GM18498 (cell line): Measurements from ENCODE around the gene VTA1.
"Not testable (repeated sequence)": the region's sequence is repeated elsewhere in the genome, so short reads cannot be mapped to it uniquely, and the experiment has no call there.

Experiments
- ATAC-seq: cut with Tn5 transposase; IDR thresholded peaks from one replicate; pipeline ENCODE4 v1.9.1; 2021; ENCODE audit warnings: mild to moderate bottlenecking, moderate library complexity; ENCODE audit not compliant: unreplicated experiment

Gene VTA1

GRCh38 chr6:142146828-142147662 is at the start of gene VTA1, which contains the start of gene NMBR:
Gene VTA1 (plus strand): TSS chr6:142147263. CDS start chr6:142147288, 25 bp downstream.
Gene NMBR (minus strand): TSS chr6:142147122. CDS start chr6:142088658, 58,464 bp downstream.
- ATAC-seq = peak; percentile 100

- ATAC-seq = not testable (repeated sequence)
These were observed 42.2 kb upstream of the VTA1 start for GRCh38 chr6:142104820-142105219.

GRCh38 chr6:142110820-142111219 is 36.2 kb upstream of the VTA1 start:
- not testable (repeated sequence) for ATAC-seq

- peak; percentile 48 for ATAC-seq
These were observed 34.5 kb upstream of the VTA1 start for GRCh38 chr6:142112451-142113061.

- no peak for ATAC-seq
These were observed 29.7 kb upstream of the VTA1 start for GRCh38 chr6:142117366-142117765.

GRCh38 chr6:142118328-142118727 is 28.7 kb upstream of the VTA1 start:
- no peak for ATAC-seq

GRCh38 chr6:142118925-142119324 is 28.1 kb upstream of the VTA1 start:
- no peak for ATAC-seq

GRCh38 chr6:142121342-142121741 is 25.7 kb upstream of the VTA1 start:
- no peak for ATAC-seq

GRCh38 chr6:142130814-142131213 is 16.2 kb upstream of the VTA1 start:
- ATAC-seq = no peak

GRCh38 chr6:142132625-142133024 is 14.4 kb upstream of the VTA1 start, which contains the start of gene GJE1:
Gene GJE1 (plus strand): TSS chr6:142132925. CDS start chr6:142133159, 234 bp downstream.
- no peak for ATAC-seq

GRCh38 chr6:142138876-142139275 is 8.2 kb upstream of the VTA1 start:
- no peak for ATAC-seq

GRCh38 chr6:142141531-142141930 is 5.5 kb upstream of the VTA1 start:
- not testable (repeated sequence) for ATAC-seq

GRCh38 chr6:142152746-142153145 is 5.7 kb downstream of the VTA1 start:
- no peak for ATAC-seq

- ATAC-seq = no peak
These were observed 6.1 kb downstream of the VTA1 start for GRCh38 chr6:142153196-142153595.

- ATAC-seq = no peak
These were observed 7.3 kb downstream of the VTA1 start for GRCh38 chr6:142154336-142154735.

GRCh38 chr6:142155091-142155490 is 8.0 kb downstream of the VTA1 start:
- ATAC-seq = no peak

GRCh38 chr6:142155895-142156757 is 9.1 kb downstream of the VTA1 start:
- peak; percentile 52 for ATAC-seq

- not testable (repeated sequence) for ATAC-seq
These were observed 9.7 kb downstream of the VTA1 start for GRCh38 chr6:142156758-142157068.

GRCh38 chr6:142162780-142163179 is 15.7 kb downstream of the VTA1 start:
- no peak for ATAC-seq

GRCh38 chr6:142165227-142165626 is 18.2 kb downstream of the VTA1 start:
- no peak for ATAC-seq

- ATAC-seq = no peak
These were observed 20.0 kb downstream of the VTA1 start for GRCh38 chr6:142167071-142167470.
